Limb (tissue), 2 donors: ENCODE data around the gene PYDC1.
"Not testable (repeated sequence)": the region's sequence is repeated elsewhere in the genome, so short reads cannot be mapped to it uniquely, and the experiment has no call there.

ENCODE experiments used
- DNase-seq, 2 donors: peaks; one replicate each; pipeline ENCODE4 v3.0.0-alpha.2; 2016; ENCODE audit errors: extremely low spot score in 2 of 2

Gene PYDC1

GRCh38 chr16:31196324-31197088 lies 20.4 kb downstream of the PYDC1 start:
- DNase-seq: no peak

DNA sequence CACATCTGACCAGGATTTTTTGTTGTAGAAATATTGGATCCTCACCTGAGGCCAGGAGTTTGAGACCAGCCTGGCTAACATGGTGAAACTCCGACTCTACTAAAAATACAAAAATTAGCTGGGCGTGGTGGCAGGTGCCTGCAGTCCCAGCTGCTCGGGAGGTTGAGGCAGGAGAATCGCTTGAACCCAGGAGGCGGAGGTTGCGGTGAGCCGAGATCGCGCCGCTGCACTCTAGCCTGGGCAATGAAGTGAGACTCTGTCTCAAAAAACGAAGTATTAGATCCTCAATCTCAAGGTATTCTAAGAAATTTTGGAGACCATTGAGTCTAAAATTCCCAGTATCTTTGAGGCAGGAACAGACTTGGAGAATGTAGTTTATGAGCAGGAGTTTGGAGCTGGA lies 21.1 kb downstream of the PYDC1 start:
- DNase-seq: not testable (repeated sequence)

GRCh38 chr16:31194898-31195297 lies 22.0 kb downstream of the PYDC1 start:
- DNase-seq: no peak

DNA sequence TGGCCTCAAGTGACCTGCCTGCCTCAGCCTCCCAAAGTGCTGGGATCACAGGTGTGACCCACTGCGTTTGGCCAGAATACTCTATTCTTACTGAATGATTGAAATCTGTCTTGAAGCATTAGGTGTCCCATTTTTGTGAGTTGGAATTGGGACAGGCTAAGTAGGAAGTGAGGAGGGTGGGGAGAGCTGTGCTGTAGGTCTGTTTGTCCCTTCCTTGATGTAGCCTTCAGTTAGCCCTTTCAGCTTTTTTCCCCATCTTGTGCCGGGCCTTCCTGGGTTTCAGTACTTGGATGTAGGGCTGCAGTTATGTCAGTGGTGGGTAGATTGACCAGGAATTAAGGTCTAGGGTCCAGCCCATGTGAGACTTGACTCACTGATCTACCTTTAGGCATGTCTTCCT lies 23.1 kb downstream of the PYDC1 start:
- DNase-seq: no peak

GRCh38 chr16:31192856-31193642 lies 23.9 kb downstream of the PYDC1 start:
- DNase-seq: no peak

DNA sequence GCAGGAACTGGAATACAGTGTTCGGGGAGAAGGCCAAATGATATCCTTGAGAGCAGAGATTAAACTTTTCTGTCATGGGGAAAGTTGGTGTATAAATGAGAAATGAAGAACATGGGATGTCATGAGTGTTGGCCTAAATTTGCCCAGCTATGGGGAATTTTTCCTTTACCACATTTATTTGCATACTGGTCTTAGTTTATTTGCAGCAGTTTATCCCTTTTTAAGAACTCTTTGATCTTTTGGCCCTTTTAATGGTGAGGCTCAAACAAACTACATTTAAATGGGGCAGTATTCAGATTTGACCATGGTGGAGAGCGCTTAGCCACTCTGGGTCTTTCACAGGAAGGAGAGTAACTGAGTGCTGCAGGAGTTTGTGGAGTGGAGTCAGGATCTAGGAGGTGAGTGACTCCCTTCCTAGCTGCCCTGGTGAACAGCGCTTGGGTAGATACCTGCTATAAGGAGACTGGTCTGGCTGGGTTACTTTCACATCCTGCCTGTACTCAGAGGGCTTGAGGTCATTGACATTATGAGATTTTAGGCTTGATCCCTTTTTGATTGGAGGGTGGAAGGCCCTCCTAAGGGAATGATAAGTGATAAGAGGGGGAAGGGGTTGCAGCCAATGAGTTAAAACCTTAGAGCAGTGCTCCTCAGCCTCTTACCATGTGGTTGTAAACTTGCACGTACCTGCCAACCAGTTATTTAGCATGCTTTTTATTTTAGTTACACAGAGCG lies 25.1 kb downstream of the PYDC1 start:
- no peak for DNase-seq

DNA sequence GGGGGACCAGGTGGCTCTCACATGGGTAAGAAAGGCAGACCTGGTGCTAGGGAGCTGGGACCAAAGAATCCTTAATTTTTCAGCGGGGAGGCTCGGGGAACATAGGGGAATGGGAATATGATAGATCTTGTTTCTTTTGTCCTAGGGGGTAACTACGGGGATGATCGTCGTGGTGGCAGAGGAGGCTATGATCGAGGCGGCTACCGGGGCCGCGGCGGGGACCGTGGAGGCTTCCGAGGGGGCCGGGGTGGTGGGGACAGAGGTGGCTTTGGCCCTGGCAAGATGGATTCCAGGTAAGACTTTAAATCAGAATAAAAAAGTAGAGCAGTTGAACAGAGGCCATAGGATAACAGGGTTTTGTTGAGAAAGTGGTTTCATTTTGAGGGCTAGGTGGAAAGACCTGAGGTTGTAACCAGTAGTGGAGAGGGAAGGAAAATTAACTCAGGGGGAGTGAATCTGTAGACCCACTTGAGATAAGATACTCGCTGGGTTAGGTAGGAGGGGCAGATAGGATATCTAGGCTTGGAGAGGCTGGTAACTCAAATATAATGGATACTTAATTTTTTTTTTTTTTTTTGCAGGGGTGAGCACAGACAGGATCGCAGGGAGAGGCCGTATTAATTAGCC lies 26.0 kb downstream of the PYDC1 start:
- DNase-seq: no peak

DNA sequence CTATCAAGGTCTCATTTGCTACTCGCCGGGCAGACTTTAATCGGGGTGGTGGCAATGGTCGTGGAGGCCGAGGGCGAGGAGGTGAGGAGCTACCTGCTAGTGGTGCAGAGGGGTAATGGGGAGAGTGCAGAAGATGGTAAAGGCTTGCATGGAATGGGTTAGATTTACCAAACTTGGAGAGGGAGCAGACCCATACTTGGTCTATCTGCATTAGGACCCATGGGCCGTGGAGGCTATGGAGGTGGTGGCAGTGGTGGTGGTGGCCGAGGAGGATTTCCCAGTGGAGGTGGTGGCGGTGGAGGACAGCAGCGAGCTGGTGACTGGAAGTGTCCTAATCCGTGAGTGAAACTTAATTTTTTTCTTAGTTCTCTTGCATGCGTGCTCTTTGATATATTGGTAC lies 26.9 kb downstream of the PYDC1 start:
- DNase-seq: no peak

GRCh38 chr16:31189412-31189778 lies 27.5 kb downstream of the PYDC1 start:
- DNase-seq: no peak

DNA sequence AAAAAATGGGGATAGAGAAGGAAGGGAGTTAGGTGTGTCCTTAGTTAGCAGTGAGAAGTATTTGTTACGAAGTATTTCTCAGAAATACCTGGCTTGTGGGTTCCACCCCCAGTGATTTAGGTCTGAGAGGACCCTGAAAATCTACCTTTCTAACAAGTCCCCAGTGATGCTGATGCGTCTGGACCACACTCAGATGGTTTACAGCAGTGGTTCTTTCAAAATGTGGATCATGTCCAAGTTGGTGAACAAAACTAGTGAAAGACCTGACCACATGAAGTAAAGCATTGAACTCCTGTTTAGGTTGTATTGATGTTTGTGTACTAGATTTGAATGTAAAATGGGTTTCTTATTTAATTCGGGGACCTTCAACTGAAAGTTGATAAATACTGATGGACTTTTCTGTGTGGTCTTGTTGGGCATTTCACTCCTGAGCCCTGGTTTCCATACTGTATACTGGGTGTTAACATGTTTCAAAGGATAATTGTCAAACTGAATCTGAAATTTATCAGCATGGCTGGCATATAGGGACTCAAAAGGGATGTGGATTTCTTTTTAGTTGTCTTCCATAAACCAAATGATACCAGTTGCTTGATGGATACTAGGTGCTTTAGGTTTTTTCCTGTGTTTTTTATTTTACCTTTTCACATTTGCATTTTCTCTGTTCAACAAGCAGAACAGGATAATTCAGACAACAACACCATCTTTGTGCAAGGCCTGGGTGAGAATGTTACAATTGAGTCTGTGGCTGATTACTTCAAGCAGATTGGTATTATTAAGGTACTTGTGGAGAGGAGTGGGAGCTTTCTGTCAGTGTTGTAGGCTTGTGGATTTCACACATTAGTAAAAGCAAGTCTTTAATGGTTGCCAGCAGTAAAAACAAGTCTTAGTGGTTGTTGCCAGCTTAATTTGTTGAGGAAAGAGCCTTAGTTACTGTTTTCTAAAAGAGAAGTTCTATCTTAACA lies 28.2 kb downstream of the PYDC1 start:
- DNase-seq: no peak

DNA sequence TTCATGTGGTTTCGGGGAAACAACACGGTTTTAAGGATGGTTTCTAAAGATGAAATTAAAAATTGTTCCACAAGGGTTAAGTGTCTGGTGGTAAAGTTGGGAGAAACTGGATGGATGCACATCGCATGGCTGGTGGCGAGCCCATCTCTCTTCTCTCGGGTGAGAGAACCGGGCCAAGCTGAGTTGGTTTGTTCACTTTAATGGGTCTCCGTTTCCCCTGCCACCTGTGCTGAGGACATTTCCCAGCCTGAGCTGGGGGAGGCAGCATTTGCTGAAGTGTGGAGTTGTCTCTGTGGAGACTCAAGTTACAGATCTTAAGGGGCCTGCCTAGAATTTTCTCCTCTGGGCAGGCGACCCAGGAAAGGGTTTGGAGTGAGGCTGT lies 29.1 kb downstream of the PYDC1 start:
- no peak for DNase-seq

- no peak for DNase-seq
Observed at GRCh38 chr16:31186930-31187807, 29.8 kb downstream of the PYDC1 start.

DNA sequence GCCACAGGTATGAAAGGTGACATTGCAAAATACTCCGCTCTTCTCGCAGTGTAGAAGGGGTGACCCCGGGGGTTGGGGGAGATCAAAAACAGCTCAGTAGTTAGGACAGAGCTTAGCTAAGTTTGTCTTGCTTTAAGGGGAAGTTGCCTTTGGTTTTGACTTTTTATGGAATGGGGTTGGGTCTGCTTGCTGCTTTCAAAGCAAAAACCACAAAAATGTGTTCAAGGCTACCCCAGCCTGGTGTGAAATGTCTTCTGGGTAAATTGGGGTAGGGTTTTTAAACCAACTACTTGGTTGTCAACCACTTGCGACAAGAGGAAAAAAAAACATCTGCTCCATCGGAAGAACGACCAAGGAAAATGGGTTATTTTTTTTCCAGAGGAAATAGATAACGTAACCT lies 30.8 kb downstream of the PYDC1 start:
- no peak for DNase-seq

GRCh38 chr16:31185339-31185738 lies 31.6 kb downstream of the PYDC1 start:
- DNase-seq: no peak

DNA sequence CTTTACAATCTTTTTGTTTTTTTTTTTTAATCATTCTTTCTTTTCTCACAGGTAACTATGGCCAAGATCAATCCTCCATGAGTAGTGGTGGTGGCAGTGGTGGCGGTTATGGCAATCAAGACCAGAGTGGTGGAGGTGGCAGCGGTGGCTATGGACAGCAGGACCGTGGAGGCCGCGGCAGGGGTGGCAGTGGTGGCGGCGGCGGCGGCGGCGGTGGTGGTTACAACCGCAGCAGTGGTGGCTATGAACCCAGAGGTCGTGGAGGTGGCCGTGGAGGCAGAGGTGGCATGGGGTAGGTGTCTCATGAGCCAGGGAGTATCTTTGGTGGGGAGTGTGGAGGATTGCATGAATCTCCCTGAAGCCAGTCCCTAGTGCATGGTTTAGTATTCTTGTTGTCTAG lies 32.0 kb downstream of the PYDC1 start:
- no peak for DNase-seq

DNA sequence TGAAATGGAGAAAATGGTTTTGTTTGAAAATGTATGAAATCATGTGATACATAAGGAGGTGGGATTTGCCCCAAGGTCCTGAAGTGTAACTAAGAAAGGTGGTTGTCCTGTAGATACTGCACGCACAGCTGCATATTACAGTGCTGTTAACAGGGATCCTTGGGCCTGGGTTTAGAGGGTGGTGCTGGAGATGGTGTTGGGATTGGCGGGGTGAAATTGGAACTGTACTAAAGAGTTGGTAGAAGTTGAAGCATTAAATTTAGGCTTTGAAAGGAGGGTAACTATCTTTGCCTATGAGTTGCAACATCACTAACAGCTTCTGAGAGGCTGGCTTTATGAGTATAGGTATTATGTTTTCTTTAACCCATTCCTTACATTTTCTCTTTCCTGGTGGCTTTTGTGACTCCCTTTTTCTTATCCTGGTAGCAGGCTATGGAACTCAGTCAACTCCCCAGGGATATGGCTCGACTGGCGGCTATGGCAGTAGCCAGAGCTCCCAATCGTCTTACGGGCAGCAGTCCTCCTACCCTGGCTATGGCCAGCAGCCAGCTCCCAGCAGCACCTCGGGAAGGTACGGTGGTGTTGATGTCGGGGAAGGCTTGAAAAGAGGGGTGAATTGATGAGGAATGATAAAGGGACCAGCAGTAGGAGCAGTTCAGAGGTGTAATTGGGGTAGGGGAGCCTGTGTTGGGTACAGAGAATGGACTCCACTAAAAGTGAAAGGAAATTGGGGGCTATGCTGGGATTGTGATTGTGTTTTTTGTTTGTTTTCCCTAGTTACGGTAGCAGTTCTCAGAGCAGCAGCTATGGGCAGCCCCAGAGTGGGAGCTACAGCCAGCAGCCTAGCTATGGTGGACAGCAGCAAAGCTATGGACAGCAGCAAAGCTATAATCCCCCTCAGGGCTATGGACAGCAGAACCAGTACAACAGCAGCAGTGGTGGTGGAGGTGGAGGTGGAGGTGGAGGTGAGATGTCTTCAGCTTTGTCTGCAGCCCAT lies 33.2 kb downstream of the PYDC1 start:
- no peak for DNase-seq

- no peak for DNase-seq
Observed at GRCh38 chr16:31182391-31182790, 34.5 kb downstream of the PYDC1 start.

DNA sequence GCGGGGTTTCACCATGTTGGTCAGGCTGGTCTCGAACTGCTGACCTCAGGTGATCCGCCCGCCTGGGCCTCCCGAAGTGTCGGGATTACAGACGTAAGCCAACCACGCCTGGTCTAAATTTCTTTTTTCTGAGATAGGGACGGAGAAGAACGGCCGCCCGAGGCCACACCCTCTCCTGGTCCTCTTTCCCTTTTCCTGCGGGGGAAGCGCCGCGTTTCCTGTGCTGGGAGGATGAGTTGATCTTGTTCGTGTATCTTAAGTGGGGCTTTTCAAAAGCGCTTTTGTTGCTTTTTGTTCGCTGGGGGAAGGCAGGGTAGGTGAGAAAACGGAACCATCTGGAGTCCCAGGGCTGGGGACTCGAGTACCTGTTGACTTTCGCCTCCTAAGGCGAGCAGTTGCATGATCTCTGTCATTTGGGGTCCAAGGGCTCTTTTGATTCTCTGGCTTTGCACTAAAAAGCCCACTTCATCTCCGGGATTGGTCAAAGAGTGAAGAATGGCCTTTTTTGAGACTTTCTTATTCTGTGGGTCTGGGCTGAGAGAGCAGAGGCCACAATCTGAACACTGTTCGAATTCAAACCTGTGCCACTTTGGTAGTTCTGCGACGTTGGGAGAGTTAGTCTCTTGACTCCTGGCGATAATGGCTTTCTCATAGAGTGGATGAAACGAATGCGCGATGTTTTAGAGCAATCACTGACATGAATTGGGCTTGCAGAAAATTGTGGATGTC lies 35.7 kb downstream of the PYDC1 start:
- peak in 1 of 2 donors; percentile 41 for DNase-seq
